HG03064 (cell line): ENCODE results near the gene NPSR1.
"Not testable (repeated sequence)": the region's sequence is repeated elsewhere in the genome, so short reads cannot be mapped to it uniquely, and the experiment has no call there.

Source experiments
- ATAC-seq: cut with Tn5 transposase; IDR thresholded peaks from one replicate; pipeline ENCODE4 v1.9.1; 2021; ENCODE audit warnings: low read depth; ENCODE audit not compliant: unreplicated experiment

NPSR1 gene

DNA sequence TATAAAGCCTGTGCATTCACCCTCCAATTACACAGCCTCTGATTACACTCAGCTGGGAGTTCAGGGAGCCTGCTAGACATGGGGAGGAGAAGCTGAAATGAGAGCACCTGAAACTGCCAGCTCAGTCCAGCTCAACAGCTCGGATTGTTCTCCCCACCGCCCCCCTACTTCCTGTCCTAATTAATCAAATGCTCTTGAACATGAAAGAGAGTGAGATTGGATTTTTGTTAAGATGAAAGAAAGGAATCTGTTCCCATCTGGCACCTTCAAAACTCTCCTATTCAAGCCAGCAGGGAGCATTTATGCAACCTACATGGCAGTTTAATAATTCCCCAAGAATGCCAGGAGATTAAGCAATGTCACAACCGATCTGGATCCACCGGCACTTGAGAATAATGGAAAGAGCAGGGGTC, 98.0 kb downstream of the NPSR1 start:
- no peak for ATAC-seq

DNA sequence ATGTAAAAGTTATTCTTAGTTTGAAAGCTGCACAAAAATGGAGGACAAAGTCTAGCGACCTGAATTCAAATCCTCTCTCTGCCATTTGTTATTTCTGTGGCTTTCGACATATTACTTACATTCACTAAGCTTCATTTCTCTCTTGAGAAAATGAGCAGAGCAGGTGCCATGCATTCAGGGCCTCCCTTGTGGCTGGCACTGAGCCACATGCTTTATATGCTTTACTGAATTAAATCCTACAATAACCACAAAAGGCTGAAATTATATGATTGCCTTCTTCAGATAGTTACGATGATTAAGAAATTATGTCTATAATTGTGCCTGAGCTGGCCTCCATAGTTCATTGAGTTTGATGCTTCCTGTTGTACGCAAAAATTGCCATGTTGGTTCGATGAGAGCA, 98.7 kb downstream of the NPSR1 start:
- no peak for ATAC-seq

DNA sequence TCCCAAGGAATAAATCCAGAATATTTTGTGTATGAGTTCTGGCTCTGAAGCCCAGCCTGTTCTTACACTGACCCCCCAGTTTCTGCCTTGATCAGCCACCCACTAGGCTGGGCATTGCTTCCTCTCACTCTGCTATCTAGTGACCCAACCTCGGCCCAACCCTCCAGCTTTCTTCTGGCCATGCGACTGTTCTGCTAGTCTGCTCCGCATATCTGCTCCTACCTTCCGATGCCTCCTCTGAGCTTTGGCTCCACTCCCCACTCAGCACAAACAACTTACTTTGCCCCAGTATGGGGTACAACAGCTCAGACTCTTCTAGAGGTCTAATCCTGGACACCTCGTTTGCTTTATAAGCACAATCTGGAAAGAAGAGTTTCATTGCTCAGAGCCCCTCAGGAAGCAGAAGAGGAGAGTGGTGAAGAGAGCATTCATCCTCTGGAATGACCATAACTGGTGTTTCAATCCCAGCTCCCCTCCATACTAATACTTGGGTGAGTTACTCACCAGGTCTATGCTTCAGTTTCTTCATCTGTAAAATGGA, 99.6 kb downstream of the NPSR1 start:
- ATAC-seq = no peak

DNA sequence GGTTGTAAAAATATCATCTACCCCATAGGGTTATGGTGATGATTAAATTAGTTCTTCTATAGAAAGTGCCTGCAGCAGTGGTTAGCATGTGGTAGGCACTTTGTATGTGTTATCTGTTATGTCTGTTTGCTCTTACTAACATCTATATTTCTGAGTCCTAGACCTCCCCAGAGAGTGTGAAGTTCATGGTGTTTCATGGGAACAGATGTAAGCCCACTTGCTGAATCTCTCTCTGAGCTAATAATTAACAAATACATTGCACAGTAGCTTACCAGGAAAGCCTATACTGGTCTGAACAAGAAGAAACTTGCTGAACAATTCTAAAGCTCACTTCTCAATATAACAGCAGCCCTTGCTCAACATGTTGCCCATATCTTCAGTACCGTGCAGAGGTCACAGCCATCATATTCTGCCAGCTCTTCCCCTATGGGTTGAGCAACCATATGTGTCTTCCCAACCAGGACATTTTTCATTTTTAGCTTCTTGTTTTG, 100.1 kb downstream of the NPSR1 start:
- no peak for ATAC-seq

DNA sequence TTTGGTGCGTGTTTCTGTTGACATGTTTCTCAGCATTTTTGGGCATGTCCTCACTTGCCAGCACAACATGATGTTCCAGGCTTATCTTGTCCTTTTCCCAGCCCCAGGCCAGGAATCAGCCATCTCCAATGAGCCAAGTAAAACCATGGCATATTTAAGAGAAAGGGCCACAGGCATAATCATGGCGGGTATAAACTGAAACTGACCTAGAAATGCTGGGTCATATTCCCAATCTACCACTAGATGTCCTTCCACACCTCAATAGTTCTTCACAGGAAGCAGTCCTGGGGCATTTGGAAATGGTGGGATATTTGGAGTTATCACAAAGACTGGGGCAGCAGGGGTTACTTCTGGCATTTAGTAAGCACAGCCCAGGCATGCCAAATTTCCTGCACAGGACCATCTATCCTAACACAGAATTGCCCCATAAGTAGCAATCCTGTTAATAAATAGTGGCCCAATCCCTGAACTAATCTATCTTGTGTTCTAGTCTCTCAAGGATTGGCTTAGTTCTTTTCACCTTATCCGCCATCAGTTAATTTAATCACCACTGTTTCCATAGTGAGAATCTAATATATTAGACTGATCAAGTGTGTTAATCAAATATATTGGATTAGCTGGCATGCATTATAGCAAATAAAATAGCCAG, 101.6 kb downstream of the NPSR1 start:
- no peak for ATAC-seq

DNA sequence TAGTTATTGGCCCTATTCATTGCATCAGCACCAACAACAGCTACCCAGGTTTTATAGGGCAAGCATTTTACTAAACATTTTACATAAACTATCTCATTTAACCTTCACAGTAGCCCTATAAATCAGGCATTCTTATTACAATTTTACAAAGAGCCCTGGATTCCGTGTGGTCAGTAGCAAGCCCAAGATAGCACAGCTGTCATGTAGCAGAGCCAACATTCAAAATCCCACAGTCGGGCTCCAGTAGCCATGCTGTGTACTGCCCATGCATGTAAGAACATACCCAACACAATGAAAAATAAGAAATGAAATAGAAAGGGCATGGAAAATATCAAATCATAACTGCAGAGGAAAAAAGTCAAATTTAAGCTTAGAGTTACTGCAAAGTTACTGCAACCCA, 102.3 kb downstream of the NPSR1 start:
- ATAC-seq = no peak

DNA sequence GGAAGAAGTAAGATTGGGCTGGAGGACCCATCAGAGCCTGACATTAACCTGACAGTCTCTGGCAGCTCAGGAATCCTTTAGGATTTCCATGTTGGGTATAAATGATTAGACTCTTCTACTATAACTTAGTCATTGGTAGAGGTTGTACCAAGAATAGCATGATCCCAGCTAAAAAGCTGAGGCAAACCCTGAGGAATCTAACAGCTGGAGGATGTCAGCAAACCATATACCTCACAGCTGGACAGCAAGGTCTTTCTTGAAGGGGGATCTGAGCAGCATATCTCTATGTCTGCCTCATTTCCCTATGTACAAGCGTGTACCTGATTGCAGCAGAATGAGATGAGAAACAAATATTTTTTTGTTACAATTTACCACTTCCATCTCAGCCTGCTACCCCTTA, 103.2 kb downstream of the NPSR1 start:
- no peak for ATAC-seq

DNA sequence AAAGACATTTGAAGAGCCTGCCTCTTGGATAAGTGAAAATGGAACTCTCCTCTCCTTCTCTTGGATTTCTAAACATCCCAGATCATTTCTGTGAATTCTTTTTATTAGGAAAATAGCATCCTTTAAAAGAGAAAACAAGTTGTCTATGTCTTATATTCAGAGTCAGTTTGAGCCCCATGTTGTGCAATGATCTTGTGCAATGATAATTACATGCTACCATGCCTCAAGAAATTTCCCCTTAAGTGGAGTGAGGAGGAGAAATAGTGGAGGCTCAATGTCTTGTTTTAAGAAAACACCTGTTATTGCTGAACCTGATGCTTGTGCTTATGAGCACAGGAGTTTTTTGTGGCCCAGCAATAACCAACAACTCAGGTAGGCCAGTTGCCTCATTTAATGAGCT, 103.6 kb downstream of the NPSR1 start:
- no peak for ATAC-seq

DNA sequence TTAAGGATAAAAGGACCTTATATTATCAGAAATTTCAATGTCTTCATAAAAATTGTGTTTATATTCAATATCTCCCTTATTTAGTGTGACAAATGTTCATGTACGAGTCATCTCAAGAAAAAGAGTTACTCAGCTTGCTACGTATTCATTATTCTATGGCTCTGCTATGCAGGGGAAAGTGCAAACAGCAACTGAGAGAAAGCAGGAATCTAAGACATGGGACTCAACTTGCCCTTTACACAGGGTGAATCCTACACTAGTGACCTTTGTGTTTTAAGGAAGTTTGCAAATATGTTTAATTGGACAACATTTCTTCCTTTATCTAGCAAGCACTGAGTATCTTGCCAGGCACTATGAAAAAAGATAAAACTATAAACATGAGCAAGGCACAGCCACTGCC, 104.7 kb downstream of the NPSR1 start:
- ATAC-seq = no peak

DNA sequence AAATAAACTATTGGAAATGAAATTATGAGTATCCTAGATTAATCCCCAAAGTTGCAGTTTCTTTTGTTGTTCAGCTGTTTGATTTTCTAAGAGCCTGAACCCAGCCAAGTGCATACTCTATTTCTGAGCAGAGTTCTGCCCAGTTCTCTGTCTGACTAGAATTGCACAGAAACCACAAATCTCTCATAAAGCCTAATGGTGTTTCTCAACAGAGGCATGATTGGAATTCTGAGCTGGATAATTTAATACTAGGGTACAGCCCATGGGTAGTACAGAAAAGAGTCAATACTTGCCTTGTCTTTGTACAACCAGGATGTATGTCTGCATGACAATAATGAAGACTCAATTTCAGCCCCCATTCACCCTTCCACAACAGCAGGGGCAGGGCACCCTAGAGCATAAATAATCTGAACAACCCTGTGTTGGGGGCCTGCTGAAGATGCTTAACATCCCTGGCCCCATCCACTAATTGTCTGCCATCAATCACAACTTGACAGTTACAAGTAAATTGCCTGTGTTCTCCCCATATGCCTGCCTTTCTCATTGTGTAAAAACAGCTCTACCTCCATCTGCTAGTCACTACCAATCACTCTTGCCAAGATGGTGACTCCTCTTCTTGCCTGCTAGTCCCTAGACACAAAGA, 114.4 kb downstream of the NPSR1 start:
- no peak for ATAC-seq

DNA sequence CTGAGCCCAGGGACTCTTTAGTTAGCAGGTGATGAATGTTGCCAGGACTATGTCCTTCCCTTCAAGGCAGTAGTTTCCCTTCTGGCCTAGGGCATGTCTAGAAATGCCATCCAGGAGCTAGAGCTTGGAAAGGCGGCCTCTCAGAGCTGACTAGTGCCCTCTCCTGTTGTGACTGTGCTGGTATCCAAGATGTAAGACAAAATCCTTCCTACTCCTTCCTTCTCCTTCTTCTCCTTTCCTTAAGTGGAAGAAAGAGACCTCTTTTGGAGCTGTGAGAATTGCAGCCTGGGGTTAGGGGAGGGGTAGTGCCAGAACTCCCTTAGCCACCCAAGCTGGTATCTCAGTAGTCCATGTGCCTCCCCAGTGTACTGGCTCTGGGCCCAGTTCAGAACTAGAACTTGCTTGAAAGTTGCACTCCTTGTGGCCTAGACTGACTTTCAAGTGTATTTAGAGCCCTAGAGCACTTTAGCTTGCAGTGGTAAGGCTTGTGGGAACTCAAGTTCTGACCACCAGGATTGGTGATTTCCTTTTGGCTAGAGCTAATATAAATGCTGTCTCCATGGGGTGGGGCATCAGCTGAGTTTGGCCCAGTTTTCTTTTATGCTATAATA, 118.8 kb downstream of the NPSR1 start:
- no peak for ATAC-seq

DNA sequence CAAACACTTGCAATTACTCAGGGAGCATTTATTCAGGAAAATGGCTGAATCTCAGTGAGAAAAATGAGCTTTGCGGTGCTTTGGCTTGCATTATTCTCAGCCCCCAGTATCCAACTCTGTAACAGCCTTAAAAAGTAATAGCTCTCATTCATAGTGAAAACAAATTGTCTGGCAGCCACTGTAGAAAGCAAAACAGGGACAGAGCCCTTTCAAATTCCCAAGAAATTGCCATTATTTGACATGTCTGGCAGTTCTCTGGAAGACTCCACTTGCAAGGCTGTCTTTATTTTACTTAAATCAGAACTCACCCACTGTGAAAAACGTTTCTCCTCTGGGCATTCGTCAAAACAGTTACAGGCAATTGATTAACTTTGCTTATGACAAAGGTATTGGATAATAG, 122.5 kb downstream of the NPSR1 start:
- no peak for ATAC-seq

DNA sequence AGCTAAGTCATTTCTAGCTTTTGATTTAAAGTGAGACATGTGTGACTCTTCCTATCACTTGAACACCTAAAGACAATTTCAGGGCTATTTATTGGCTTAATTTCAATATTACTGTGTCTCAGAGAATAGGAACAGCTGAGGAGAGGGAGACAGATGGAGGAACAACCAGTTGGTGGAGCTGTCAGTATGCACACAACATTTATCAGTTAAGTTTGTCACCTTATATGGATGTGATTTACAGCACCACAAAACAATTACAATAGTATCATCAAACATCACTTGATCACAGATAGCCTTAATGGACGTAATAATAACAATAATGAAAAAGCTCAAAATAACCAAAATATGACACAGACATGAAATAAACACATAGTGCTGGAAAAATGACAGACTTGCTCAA, 129.6 kb downstream of the NPSR1 start:
- ATAC-seq = no peak

DNA sequence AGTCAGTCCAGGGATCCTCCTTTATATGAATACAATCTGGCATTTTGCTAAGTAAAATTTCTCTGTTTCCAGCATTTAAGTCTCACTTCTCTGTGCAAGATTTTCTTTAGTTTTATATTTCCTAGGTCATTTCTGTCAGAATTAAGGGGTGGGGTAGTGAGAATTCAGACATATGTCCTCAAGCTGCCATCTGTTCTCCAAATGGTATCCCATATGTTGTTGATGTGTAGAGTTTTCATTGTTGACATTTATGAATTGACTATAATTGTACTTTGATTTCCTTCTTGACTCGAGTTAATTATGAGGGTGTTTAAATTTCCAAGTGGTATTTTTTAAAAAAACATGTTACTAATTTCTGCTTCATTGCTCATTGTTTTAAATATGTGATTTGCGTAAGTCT, 148.8 kb downstream of the NPSR1 start:
- no peak for ATAC-seq

DNA sequence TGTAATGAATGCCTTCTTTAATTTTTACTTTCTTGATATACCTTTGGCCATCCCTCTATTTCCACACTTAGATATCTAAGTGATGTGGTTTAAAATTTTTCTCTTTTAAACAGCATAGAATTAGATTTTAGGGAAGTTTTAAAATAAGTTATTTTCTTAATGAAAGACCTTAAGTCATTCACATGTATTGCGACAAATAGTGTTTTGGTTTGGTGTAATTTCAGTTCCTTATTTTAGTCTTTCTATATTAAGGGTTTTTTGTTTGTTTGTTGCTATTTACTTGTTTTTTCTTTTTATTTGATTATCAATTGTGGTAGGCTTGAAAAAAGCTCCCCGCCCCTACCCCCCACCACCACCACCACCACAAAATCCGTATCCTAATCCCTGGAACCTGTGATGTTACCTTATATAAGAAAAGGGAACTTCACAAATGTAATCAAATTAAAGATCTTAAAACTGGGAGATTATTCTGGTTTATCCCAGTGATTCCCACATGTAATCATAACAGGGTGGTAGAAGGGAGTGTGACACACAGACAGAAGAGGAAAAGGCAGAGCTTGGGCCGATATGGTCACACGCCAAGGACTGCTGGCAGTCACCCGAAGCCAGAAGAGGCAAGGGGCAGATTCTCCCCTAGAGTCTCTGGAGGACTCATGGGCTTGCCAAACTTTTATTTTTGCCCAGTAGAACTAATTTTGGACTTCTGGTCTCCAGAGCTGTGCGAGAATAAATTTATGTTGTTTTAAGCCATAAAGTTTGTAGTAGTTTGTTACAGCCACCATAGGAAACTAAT, 149.7 kb downstream of the NPSR1 start:
- ATAC-seq = no peak

DNA sequence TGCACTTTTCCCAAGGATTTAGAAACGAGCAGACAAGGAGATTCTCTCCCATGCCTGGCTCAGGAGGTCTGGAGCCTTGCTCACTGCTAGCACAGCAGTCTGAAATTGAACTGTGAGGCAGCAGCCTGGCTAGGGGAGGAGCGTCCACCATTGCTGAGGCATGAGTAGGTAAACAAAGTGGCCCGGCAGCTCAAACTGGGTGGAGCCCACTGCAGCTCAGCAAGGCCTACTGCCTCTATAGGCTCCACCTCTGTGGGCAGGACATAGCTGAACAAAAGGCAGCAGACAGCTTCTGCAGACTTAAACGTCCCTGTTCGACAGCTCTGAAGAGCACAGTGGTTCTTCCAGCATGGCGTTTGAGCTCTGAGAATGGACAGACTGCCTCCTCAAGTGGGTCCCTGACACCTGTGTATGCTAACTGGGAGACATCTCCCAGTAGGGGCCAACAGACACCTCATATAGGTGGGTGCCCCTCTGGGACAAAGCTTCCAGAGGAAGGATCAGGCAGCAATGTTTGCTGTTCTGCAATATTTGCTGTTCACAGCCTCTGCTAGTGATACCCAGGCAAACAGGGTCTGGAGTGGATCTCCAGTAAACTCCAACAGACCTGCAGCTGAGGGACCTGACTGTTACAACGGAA, 156.3 kb downstream of the NPSR1 start:
- not testable (repeated sequence) for ATAC-seq

DNA sequence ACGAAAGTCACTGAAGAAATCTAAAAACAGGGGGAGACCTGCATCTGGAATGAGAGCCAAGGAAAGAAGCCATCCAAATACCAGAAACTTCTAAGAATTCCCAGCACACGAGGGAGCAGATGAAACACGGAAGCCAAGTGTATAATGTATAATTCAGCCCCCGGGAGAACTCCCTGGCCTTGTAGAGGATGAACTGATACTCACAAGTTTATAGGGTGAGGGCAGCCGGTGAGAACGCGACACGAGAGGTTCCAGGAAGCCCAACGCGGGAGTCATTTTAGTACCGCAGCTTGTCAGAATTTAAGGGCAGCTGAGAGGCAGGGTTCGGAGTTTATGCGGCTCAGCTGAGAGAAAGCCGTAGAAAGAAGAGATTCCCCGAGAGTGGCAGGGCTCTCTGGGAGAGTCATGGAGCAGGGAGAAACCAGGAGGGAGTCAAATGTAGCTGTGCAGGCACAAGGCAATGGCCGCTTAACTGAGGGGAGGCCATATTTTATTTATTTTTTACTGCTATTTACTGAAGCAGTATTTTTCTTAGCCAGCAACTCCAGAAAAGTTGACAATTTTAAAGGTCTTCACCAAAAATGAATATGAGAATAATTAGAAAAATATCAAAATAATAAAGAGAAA, 164.0 kb downstream of the NPSR1 start:
- no peak for ATAC-seq

DNA sequence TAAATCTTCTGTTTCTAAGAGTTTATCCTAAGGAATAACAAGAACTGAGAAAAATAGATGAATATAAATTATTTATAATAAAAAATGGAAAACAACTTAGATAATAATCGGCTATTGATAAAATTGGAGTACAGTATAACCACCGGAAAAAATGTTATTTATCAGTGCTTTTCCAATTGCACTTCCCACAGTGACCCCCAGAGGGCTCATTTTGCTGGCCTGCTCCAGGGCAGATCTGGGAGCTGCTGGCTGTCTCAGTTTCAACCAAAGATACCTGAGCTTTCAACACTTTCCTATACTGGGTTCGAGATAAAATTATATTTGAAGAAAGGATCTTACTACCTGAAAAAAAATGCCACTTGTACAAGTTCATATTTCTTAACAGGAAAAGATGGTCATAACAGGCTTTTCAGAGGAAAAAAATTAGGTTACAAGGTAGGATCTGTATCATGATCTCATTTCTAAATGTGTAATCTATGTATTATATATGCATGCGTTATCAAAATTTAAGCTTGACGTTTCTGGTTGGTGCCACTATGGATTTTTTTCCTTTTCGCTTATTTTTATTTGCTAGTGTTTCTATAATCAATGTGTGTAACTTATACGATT, 165.7 kb downstream of the NPSR1 start:
- no peak for ATAC-seq

DNA sequence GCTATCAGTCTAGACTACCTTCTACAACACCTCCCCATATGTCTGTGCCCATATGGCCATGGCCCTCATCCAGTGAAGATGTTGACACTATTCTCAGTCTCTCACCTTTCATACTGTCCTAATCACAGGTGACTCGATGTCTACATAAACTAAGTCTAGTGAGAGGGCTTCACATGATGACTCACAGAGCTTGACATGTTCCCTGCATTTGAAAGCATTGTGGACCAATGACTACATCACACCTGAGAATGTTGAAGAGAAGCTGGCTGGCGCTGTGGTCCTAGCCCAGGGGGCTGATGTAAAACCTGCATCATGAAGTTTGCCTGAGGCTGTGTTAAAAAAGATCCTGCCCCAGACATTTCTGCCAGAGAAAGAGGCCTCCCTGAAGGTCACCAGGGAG, 167.2 kb downstream of the NPSR1 start:
- no peak for ATAC-seq

DNA sequence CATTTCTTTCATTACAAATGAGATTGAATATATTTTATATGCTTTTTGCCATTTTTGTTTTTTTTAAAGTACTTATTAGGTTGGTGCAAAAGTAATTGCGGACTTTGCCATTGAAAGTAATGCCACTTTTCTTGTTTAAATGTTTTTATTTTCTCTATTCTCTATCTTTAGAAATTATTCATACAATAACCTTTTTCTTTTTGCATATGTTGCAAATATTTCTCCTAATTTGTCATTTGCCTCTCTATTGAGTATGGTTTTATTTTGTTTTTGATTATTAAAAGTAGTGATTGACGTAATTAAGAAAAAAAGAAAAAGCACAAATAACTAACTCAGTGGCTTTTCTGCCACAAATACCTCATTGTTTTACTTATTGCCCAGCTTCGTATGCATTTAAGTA, 172.4 kb downstream of the NPSR1 start:
- no peak for ATAC-seq
